NB4 (cell line): Measurements from ENCODE around the gene OLFML3.
"Not testable (repeated sequence)": the region's sequence is repeated elsewhere in the genome, so short reads cannot be mapped to it uniquely, and the experiment has no call there.

Experiments used
- DNase-seq: peaks from one replicate; pipeline ENCODE4 v3.0.0; 2010; ENCODE audit warnings: low read depth
- H3K4me3 ChIP-seq: one replicate; pipeline ENCODE4 v1.5.1; 2011; ENCODE audit warnings: mild to moderate bottlenecking, low read depth, low read length, moderate library complexity
- MYC ChIP-seq: IDR thresholded peaks from 2 replicates; pipeline ENCODE4 v1.6.1; 2011; ENCODE audit warnings: low read depth, low read length
- POLR2A ChIP-seq: IDR thresholded peaks from 2 replicates; pipeline ENCODE4 v1.6.1; 2011; ENCODE audit warnings: mild to moderate bottlenecking; ENCODE audit not compliant: insufficient read length; ENCODE audit errors: extremely low read depth
- TF ChIP-seq, protein P1 (sequence below): IDR thresholded peaks from 2 replicates; pipeline ENCODE4 v1.6.1; 2011; ENCODE audit warnings: low read depth, low read length
- TF ChIP-seq, protein P2 (sequence below): IDR thresholded peaks from one replicate; pipeline ENCODE4 v1.5.1; 2012; ENCODE audit warnings: low read depth, low read length

OLFML3 gene

DNA sequence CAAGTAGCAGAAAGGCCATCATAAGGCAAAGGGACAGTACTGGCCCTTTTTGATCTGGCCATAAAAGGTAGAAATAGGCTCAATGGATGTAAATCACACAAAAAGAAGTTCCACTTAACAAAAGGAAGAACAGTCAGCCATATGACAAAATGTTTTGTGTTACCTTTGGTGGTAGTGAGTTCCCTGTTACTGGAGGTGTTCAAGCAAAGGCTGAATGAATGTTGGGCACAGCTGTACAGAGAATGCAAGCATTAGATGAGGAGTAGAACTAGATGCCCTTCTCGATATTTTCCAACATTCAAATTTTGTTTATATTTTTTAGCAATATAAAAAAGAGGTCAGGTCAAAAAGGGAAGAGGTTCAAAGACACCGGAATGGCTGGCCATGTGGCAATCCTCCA lies 20.0 kb downstream of the OLFML3 start:
- TF ChIP-seq POLR2A: no peak
- TF ChIP-seq, protein P1, sequence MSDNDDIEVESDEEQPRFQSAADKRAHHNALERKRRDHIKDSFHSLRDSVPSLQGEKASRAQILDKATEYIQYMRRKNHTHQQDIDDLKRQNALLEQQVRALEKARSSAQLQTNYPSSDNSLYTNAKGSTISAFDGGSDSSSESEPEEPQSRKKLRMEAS: no peak
- TF ChIP-seq, protein P2, sequence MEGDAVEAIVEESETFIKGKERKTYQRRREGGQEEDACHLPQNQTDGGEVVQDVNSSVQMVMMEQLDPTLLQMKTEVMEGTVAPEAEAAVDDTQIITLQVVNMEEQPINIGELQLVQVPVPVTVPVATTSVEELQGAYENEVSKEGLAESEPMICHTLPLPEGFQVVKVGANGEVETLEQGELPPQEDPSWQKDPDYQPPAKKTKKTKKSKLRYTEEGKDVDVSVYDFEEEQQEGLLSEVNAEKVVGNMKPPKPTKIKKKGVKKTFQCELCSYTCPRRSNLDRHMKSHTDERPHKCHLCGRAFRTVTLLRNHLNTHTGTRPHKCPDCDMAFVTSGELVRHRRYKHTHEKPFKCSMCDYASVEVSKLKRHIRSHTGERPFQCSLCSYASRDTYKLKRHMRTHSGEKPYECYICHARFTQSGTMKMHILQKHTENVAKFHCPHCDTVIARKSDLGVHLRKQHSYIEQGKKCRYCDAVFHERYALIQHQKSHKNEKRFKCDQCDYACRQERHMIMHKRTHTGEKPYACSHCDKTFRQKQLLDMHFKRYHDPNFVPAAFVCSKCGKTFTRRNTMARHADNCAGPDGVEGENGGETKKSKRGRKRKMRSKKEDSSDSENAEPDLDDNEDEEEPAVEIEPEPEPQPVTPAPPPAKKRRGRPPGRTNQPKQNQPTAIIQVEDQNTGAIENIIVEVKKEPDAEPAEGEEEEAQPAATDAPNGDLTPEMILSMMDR: no peak
- no peak for TF ChIP-seq MYC
- no peak for DNase-seq
- H3K4me3 ChIP-seq: no peak overlapping the region

GRCh38 chr1:113999799-114000198 lies 20.5 kb downstream of the OLFML3 start:
- no peak for DNase-seq
- TF ChIP-seq, protein P2: no peak
- TF ChIP-seq MYC (no peak), POLR2A (no peak)
- TF ChIP-seq, protein P1: no peak
- H3K4me3 ChIP-seq: no peak overlapping the region

GRCh38 chr1:114000406-114000805 lies 21.1 kb downstream of the OLFML3 start:
- H3K4me3 ChIP-seq: no peak overlapping the region
- DNase-seq: no peak
- TF ChIP-seq, protein P1: no peak
- TF ChIP-seq POLR2A: no peak
- TF ChIP-seq MYC: no peak
- TF ChIP-seq, protein P2: no peak

GRCh38 chr1:114002492-114003239 lies 23.4 kb downstream of the OLFML3 start:
- no peak overlapping the region for H3K4me3 ChIP-seq
- peak; percentile 71 for DNase-seq
- TF ChIP-seq, protein P2: no peak
- TF ChIP-seq POLR2A (no peak), MYC (no peak)
- TF ChIP-seq, protein P1: no peak

DNA sequence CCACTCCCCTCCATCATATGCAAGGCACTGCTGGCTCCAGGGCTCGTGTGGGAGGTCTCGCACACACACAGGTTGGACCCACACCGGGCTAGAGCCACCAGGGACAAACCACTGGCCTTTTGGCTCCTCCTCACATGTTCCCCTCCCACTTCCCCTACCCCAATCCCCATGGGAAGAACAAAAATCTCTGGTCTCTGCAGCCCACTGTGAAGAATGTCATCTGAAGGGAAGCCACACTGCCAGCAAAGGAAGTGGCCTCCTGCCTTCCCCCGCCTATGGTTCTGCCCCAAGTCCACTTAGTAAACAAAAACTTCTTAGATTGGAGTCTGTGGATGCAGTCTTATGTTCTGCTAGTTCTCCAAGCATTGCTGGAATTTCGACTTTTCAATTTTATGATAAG lies 24.2 kb downstream of the OLFML3 start:
- TF ChIP-seq, protein P1: no peak
- TF ChIP-seq MYC (no peak), POLR2A (no peak)
- TF ChIP-seq, protein P2: no peak
- H3K4me3 ChIP-seq: no peak overlapping the region
- peak; percentile 79 for DNase-seq

GRCh38 chr1:114006825-114007224 lies 27.6 kb downstream of the OLFML3 start:
- peak; percentile 19 for DNase-seq
- H3K4me3 ChIP-seq: not testable (repeated sequence)
